ENCODE data around the gene KDM5A. TPM values are rescaled to one million over a fixed set of nuclear protein-coding genes. Genes with fewer than 3 reads are reported as not detected.

Gene KDM5A
- total and polyA plus RNA-seq, 2 experiments from 2014 or later, result 47.1 to 48.3 TPM

DNA sequence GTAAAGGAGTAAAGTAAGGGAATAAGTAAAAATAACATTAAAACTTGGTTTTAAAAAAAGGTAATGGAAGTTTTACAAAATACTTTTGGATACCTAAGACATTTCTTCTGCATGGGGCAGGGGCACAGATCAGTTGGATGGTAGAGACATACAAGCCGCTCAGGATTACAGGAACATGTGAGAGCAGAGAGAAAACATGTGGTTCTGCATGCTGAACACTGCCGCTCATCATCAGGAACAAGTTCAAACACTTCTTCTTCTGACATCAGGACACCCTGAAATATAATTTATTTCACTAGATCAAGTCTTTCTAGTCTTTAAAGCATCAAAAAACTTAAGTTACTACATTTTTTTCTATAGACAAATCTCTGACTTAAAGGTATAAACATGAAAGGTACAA, 65.6 kb downstream of the KDM5A start:
- Mint-ChIP-seq H3K9me3 (no peaks in the 10 kb centered on the region), H3K4me1 (no peaks in the 10 kb centered on the region), H3K27ac (no peak overlapping the region), H3K4me3 (no peak overlapping the region), H3K27me3 (ENCODE audit: insufficient read depth, low read depth, poor library complexity) (no peaks in the 10 kb centered on the region), H3K36me3 (ENCODE audit: low read depth) (peaks cover 45% of the 10 kb centered on the region)
- no peaks in the 10 kb centered on the region for H3K79me2 ChIP-seq (replicated peaks; ENCODE audit: insufficient read depth)
- peaks cover 29% of the 10 kb centered on the region; the same call in 1 of the 2 replicates for H3K36me3 ChIP-seq (ENCODE audit: insufficient read depth)
- no peak overlapping the region for H2AFZ ChIP-seq
- H3F3A ChIP-seq (replicated peaks; ENCODE audit: low read depth), result no peaks in the 10 kb centered on the region
- H4K20me1 ChIP-seq (replicated peaks; ENCODE audit: insufficient read depth), result no peaks in the 10 kb centered on the region
- ATAC-seq (no peak), DNase-seq (ENCODE audit: low spot score) (no peak)
- no peaks in the 10 kb centered on the region for H3K9me2 ChIP-seq (ENCODE audit: insufficient read depth)
- no peak overlapping the region for H3K27ac ChIP-seq (ENCODE audit: low read depth)
- H3K4me2 ChIP-seq, result no peak overlapping the region
- H3K27me3 ChIP-seq (ENCODE audit: insufficient read depth), result no peaks in the 10 kb centered on the region
- no peaks in the 10 kb centered on the region for H3K4me1 ChIP-seq (ENCODE audit: insufficient read depth)
- no peak for TF ChIP-seq EZH2 (IDR thresholded peaks at IDR 0.05; ENCODE audit: low read depth, unreplicated experiment)
- TF ChIP-seq POLR2AphosphoS5 (IDR thresholded peaks at IDR 0.05; ENCODE audit: low read depth), result no peak
- no peak for TF ChIP-seq CREB1 (CRISPR knock-in tag; IDR thresholded peaks at IDR 0.05; ENCODE audit: low read depth)
- no peak overlapping the region for H3K4me3 ChIP-seq

DNA sequence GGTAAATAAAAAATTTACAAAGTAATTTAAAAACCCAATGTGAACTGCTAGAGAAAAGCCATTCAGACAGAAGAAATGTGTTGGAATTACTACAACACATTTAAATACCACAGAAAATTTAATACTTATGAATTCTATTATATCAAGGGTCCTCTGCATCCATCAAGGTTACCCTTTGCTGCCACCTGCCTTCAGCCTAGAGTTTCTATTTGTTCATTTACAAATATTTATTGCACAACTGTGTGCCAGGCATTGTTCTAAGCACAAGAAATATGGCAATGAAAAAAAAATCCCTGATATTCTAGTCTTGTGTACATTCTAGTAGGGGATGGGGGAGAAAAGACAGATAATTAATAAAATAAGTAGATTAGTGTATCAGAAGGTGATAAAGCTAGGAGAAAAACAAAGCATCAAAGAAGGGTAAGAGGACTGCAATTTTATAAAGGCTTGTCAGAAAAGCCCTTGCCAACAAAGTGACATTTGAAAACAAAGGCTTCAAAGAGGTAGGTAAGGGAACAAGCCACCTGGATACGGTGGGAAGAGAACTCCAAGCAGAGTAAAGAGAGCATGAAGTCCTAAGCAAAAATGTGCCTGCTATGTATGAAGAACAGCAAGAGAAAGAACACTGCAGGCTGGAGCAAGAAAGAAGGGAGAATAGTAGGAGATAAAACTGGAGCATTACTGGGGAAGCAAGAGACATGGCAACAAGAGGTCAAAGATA, 67.4 kb downstream of the KDM5A start:
- H2AFZ ChIP-seq, result no peak overlapping the region
- Mint-ChIP-seq H3K36me3 (ENCODE audit: low read depth) (peaks cover 51% of the 10 kb centered on the region), H3K9me3 (no peaks in the 10 kb centered on the region), H3K27me3 (ENCODE audit: insufficient read depth, low read depth, poor library complexity) (no peaks in the 10 kb centered on the region), H3K27ac (no peak overlapping the region), H3K4me3 (no peak overlapping the region), H3K4me1 (no peaks in the 10 kb centered on the region)
- H3K36me3 ChIP-seq (ENCODE audit: insufficient read depth), result peaks cover 36% of the 10 kb centered on the region; the same call in 1 of the 2 replicates
- H3F3A ChIP-seq (replicated peaks; ENCODE audit: low read depth), result no peaks in the 10 kb centered on the region
- no peaks in the 10 kb centered on the region for H3K4me1 ChIP-seq (ENCODE audit: insufficient read depth)
- H3K27me3 ChIP-seq (ENCODE audit: insufficient read depth), result no peaks in the 10 kb centered on the region
- H3K79me2 ChIP-seq (replicated peaks; ENCODE audit: insufficient read depth), result no peaks in the 10 kb centered on the region
- H4K20me1 ChIP-seq (replicated peaks; ENCODE audit: insufficient read depth), result peaks cover 10% of the 10 kb centered on the region; the same call in 1 of the 2 replicates
- no peak overlapping the region for H3K4me2 ChIP-seq
- no peak for DNase-seq (ENCODE audit: low spot score)
- no peaks in the 10 kb centered on the region for H3K9me2 ChIP-seq (ENCODE audit: insufficient read depth)
- H3K4me3 ChIP-seq, result no peak overlapping the region
- no peak for ATAC-seq
- TF ChIP-seq NANOG (IDR thresholded peaks at IDR 0.05; ENCODE audit: borderline replicate concordance) (no peak), POLR2AphosphoS5 (IDR thresholded peaks at IDR 0.05; ENCODE audit: low read depth) (no peak)
- TF ChIP-seq, protein P1, sequence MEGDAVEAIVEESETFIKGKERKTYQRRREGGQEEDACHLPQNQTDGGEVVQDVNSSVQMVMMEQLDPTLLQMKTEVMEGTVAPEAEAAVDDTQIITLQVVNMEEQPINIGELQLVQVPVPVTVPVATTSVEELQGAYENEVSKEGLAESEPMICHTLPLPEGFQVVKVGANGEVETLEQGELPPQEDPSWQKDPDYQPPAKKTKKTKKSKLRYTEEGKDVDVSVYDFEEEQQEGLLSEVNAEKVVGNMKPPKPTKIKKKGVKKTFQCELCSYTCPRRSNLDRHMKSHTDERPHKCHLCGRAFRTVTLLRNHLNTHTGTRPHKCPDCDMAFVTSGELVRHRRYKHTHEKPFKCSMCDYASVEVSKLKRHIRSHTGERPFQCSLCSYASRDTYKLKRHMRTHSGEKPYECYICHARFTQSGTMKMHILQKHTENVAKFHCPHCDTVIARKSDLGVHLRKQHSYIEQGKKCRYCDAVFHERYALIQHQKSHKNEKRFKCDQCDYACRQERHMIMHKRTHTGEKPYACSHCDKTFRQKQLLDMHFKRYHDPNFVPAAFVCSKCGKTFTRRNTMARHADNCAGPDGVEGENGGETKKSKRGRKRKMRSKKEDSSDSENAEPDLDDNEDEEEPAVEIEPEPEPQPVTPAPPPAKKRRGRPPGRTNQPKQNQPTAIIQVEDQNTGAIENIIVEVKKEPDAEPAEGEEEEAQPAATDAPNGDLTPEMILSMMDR (conservative IDR thresholded peaks at IDR 0.05; ENCODE audit: low read depth in 2 of 2), result peak; percentile 11 to 39; a peak in 2 of 4 replicates
- H3K27ac ChIP-seq (ENCODE audit: low read depth), result no peak overlapping the region

DNA sequence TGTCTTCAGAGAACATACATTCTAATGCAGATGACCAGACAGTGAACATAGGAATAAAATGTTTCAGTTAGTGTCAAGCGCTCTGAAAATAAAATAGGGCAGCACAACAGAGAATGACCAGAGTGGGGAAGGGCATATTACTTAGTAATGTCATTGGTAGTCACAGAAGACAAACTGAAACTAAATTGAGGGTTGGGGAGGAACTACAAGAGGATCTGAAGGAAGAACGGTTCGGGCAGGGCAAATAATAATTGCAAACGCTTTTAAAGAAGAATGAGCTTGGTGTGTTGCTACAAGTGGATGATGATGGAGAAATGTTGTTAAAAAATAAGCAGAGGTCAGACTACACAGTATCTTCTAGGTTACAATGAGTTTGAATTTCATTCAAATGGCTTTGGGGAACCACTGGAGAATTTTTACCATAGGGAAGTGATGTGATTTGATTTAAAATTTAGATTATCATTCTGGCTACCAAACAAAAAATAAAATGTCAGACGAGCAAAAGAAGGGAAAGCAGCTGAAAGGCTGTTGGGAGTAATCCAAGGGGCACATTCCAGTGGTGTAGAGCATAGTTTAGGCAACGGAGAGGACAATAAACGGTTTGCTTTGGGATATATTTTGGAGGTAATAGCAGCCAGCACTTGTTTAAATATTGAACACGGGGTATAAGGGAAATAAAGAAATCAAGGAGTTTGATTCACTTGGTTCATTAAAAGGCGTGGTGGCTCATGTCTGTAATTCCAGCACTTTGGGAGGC, 70.2 kb downstream of the KDM5A start:
- H3K4me3 ChIP-seq, result no peak overlapping the region

More for the DNA sequence above, 70.2 kb downstream of the KDM5A start:
- H3K9me3 Mint-ChIP-seq, result no peaks in the 10 kb centered on the region
- no peaks in the 10 kb centered on the region for H3K4me1 ChIP-seq (ENCODE audit: insufficient read depth)
- no peaks in the 10 kb centered on the region for H3F3A ChIP-seq (replicated peaks; ENCODE audit: low read depth)
- H3K79me2 ChIP-seq (replicated peaks; ENCODE audit: insufficient read depth), result no peaks in the 10 kb centered on the region
- H3K9me2 ChIP-seq (ENCODE audit: insufficient read depth), result no peaks in the 10 kb centered on the region
- no peaks in the 10 kb centered on the region for H3K27me3 Mint-ChIP-seq (ENCODE audit: insufficient read depth, low read depth, poor library complexity)
- no peaks in the 10 kb centered on the region for H3K4me1 Mint-ChIP-seq
- peaks cover 43% of the 10 kb centered on the region; the same call in 1 of the 2 replicates for H3K36me3 ChIP-seq (ENCODE audit: insufficient read depth)
- no peaks in the 10 kb centered on the region for H3K27me3 ChIP-seq (ENCODE audit: insufficient read depth)
- H3K36me3 Mint-ChIP-seq (ENCODE audit: low read depth), result peaks cover 40% of the 10 kb centered on the region
- DNase-seq (ENCODE audit: low spot score) (no peak), ATAC-seq (no peak)
- H4K20me1 ChIP-seq (replicated peaks; ENCODE audit: insufficient read depth), result peaks cover 13% of the 10 kb centered on the region; the same call in 1 of the 2 replicates
- no peak overlapping the region for H3K4me3 Mint-ChIP-seq
- TF ChIP-seq POLR2AphosphoS5 (IDR thresholded peaks at IDR 0.05; ENCODE audit: low read depth) (no peak), EZH2phosphoT487 (IDR thresholded peaks at IDR 0.05; ENCODE audit: unreplicated experiment) (no peak), EZH2 (IDR thresholded peaks at IDR 0.05; ENCODE audit: low read depth, unreplicated experiment) (no peak), ZNF331 (CRISPR knock-in tag; IDR thresholded peaks at IDR 0.05; ENCODE audit: low read depth) (no peak), ZNF114 (CRISPR knock-in tag; IDR thresholded peaks at IDR 0.05) (no peak)
- no peak overlapping the region for H3K4me2 ChIP-seq
- no peak overlapping the region for H2AFZ ChIP-seq
- H3K27ac Mint-ChIP-seq, result no peak overlapping the region
- no peak overlapping the region for H3K27ac ChIP-seq (ENCODE audit: low read depth)
